Stomach (tissue), 9 donors: ENCODE results near the gene CEP112. TPM values are rescaled to one million over a fixed set of nuclear protein-coding genes. Genes with fewer than 3 reads are reported as not detected.

Experiments used
- DNase-seq, 2 donors: peaks; one replicate each; pipeline versions ENCODE4 v3.0.0 to v3.0.0-alpha.2; 2013 to 2019
- H3K27ac ChIP-seq, 5 donors: fragments of 200-600 bp in 4 of 5; sonication (generic) in 4 of 5; one replicate each; pipeline ENCODE4 v1.5.1; 2013 to 2019; ENCODE audit warnings: mild to moderate bottlenecking in 1 of 5, moderate library complexity in 1 of 5
- H3K27me3 ChIP-seq, 3 donors: fragments of 200-600 bp; sonication (generic); one replicate each; pipeline ENCODE4 v1.5.1; 2017 to 2019; ENCODE audit warnings: mixed run types in 1 of 3
- H3K36me3 ChIP-seq, 4 donors: fragments of 200-600 bp; sonication (generic); 1 replicate in 3 of 4; 2 replicates in 1 of 4; pipeline ENCODE4 v1.5.1; 2016 to 2019
- H3K4me1 ChIP-seq, 4 donors: fragments of 200-600 bp; sonication (generic); one replicate each; pipeline ENCODE4 v1.5.1; 2016 to 2019
- H3K4me3 ChIP-seq, 4 donors: fragments of 200-600 bp; sonication (generic) in 3 of 4; one replicate each; pipeline ENCODE4 v1.5.1; 2016 to 2019; ENCODE audit warnings: mild to moderate bottlenecking in 1 of 4
- H3K9me3 ChIP-seq, 4 donors: fragments of 200-600 bp; sonication (generic); one replicate each; pipeline ENCODE4 v1.5.1; 2016 to 2019
- CTCF ChIP-seq, 7 experiments: fragments of 450-650 bp in 4 of 7; fragments of 200-600 bp in 3 of 7; sonication (generic) in 3 of 7; IDR thresholded peaks; one replicate each; pipeline ENCODE4 v1.5.1; 2016 to 2019; ENCODE audit warnings: antibody characterized with exemption in 7 of 7, control low read depth in 2 of 7, mild to moderate bottlenecking in 1 of 7
- EP300 ChIP-seq: sonication (generic); formaldehyde crosslinking; IDR thresholded peaks from one replicate; pipeline ENCODE4 v1.6.1; 2017; ENCODE audit warnings: antibody characterized with exemption
- POLR2A ChIP-seq, 4 donors: fragments of 450-650 bp; IDR thresholded peaks; one replicate each; pipeline ENCODE4 v1.6.1; 2016; ENCODE audit warnings: antibody characterized with exemption in 4 of 4, control low read depth in 2 of 4, mild to moderate bottlenecking in 1 of 4, moderate library complexity in 1 of 4
- POLR2AphosphoS5 ChIP-seq, 3 donors: sonication (generic); formaldehyde crosslinking; IDR thresholded peaks; one replicate each; pipeline ENCODE4 v1.6.1; 2016; ENCODE audit warnings: antibody characterized with exemption in 3 of 3
- WGBS, 5 donors: extraction: QIAGEN DNeasy Blood & Tissue Kit in 3 of 5; methylation state at CpG; one replicate each; pipeline versions ENCODE4 v1.1.5 to v1.1.7; 2013 to 2018; 5-methylcytosine and 5-hydroxymethylcytosine counted together
- intact Hi-C: fragments of 100-400 bp; cut with DNase I; formaldehyde crosslinking; loops from one replicate; pipeline ENCODE4 v1.15.1; 2023; ENCODE audit warnings: low total_unique reads
- polyA plus RNA-seq, 3 donors: library from polyadenylated mRNA; stranded (reverse); fragments of 200-250 nt; gene quantifications; one replicate each; pipeline ENCODE4 v1.2.3, GENCODE V29; 2013
- total RNA-seq, 5 donors: library from RNA; depleted of rRNA; stranded (reverse); fragments of >200 nt; gene quantifications; one replicate each; pipeline versions ENCODE4 v1.1.0 to v1.2.3, GENCODE V29; 2014 to 2016
- donor health status: healthy with polysubstance abuse.
- donor health status: Bipolar disorder and iron deficiency.
- donor health status: healthy.

The CEP112 gene
- total and polyA plus RNA-seq, 8 donors = 3.5 to 108 (median 13.3) TPM

GRCh38 chr17:66178642-66179041, 13.3 kb downstream of the CEP112 start:
- 94 to 98% (median 96%) methylated on average over 4 of the region's 4 CpGs for WGBS, 5 donors
- H3K36me3 ChIP-seq = peaks cover 7 to 26% (median 11%) of the 10 kb centered on the region in 4 donors
- intact Hi-C loops = no loop called here
- H3K27me3 ChIP-seq = no peaks in the 10 kb centered on the region
- no peak overlapping the region for H3K27ac ChIP-seq
- no peaks in the 10 kb centered on the region for H3K4me1 ChIP-seq
- no peak for TF ChIP-seq POLR2AphosphoS5 (IDR thresholded peaks at IDR 0.05)
- no peak for TF ChIP-seq CTCF (IDR thresholded peaks at IDR 0.05)
- no peak for TF ChIP-seq POLR2A (IDR thresholded peaks at IDR 0.05)
- TF ChIP-seq EP300 = no peak
- no peaks in the 10 kb centered on the region for H3K9me3 ChIP-seq
- H3K4me3 ChIP-seq = no peak overlapping the region
- no peak for DNase-seq

GRCh38 chr17:66177048-66177447, 14.9 kb downstream of the CEP112 start:
- Histone ChIP-seq H3K4me3 (no peak overlapping the region), H3K27me3 (no peaks in the 10 kb centered on the region)

GRCh38 chr17:66175892-66176291, 16.0 kb downstream of the CEP112 start:
- DNase-seq = no peak
- H3K27ac ChIP-seq = no peak overlapping the region
- intact Hi-C loops = no loop called here
- no peaks in the 10 kb centered on the region for H3K9me3 ChIP-seq
- no peak overlapping the region for H3K4me3 ChIP-seq
- no peaks in the 10 kb centered on the region for H3K4me1 ChIP-seq
- H3K36me3 ChIP-seq = peaks cover 0 to 8% (median under 1%) of the 10 kb centered on the region in 4 donors
- WGBS, 5 donors = 25 to 47% (median 33%) methylated on average over 1 of the region's 1 CpG
- no peak for TF ChIP-seq EP300
- H3K27me3 ChIP-seq = no peaks in the 10 kb centered on the region

More at GRCh38 chr17:66177048-66177447, 14.9 kb downstream of the CEP112 start:
- Histone ChIP-seq H3K4me1 (no peaks in the 10 kb centered on the region), H3K9me3 (no peaks in the 10 kb centered on the region), H3K36me3 (peaks cover 4 to 19% (median 6%) of the 10 kb centered on the region in 4 donors), H3K27ac (no peak overlapping the region)
- DNase-seq = no peak
- intact Hi-C loops = no loop called here
- no peak for TF ChIP-seq CTCF (IDR thresholded peaks at IDR 0.05)
- TF ChIP-seq POLR2A (IDR thresholded peaks at IDR 0.05) = no peak
- no peak for TF ChIP-seq POLR2AphosphoS5 (IDR thresholded peaks at IDR 0.05)
- no peak for TF ChIP-seq EP300

GRCh38 chr17:66172691-66173223, 19.2 kb downstream of the CEP112 start:
- no peaks in the 10 kb centered on the region for H3K4me1 ChIP-seq
- intact Hi-C loops = no loop called here
- no peak overlapping the region for H3K4me3 ChIP-seq
- no peak overlapping the region for H3K27ac ChIP-seq
- no peaks in the 10 kb centered on the region for H3K27me3 ChIP-seq
- DNase-seq = no peak
- no peaks in the 10 kb centered on the region for H3K9me3 ChIP-seq
- H3K36me3 ChIP-seq = peaks cover 0 to 4% (median 0%) of the 10 kb centered on the region in 4 donors
- WGBS, 5 donors = 45 to 95% (median 75%) methylated on average over 2 of the region's 2 CpGs
- no peak for TF ChIP-seq EP300
- no peak for TF ChIP-seq CTCF (IDR thresholded peaks at IDR 0.05)
- no peak for TF ChIP-seq POLR2AphosphoS5 (IDR thresholded peaks at IDR 0.05)
- no peak for TF ChIP-seq POLR2A (IDR thresholded peaks at IDR 0.05)

GRCh38 chr17:66172144-66172543, 19.8 kb downstream of the CEP112 start:
- Histone ChIP-seq H3K4me1 (no peaks in the 10 kb centered on the region), H3K27me3 (no peaks in the 10 kb centered on the region), H3K4me3 (no peak overlapping the region), H3K27ac (no peak overlapping the region), H3K9me3 (no peaks in the 10 kb centered on the region), H3K36me3 (peaks cover 0 to 4% (median 0%) of the 10 kb centered on the region in 4 donors)
- WGBS, 5 donors = 72 to 76% (median 73%) methylated on average over 5 of the region's 5 CpGs
- no peak for TF ChIP-seq EP300
- no peak for TF ChIP-seq POLR2A (IDR thresholded peaks at IDR 0.05)
- no peak for TF ChIP-seq POLR2AphosphoS5 (IDR thresholded peaks at IDR 0.05)
- no peak for TF ChIP-seq CTCF (IDR thresholded peaks at IDR 0.05)
- DNase-seq = no peak
- intact Hi-C loops = no loop called here
